ENCODE data around the gene SULT1E1.

DNA sequence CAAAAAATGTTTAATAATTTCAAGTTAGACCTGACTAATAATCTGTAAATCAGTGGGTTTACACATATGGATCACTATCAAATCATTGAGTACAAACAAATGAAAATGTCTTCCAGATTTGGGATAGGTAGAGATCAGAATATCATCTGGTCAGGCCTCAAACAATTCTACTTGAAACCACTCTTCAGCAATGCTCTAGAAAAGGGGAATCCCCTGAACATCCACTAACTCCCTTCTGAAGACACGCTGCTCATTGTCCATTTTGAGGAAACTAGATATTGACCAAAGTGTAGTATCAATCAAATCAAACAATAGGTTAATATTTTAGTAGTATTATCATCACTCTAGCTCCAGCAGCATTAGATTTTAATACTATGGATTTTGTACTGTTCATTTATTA, 46.3 kb downstream of the SULT1E1 start:
- TF ChIP-seq, protein P1, sequence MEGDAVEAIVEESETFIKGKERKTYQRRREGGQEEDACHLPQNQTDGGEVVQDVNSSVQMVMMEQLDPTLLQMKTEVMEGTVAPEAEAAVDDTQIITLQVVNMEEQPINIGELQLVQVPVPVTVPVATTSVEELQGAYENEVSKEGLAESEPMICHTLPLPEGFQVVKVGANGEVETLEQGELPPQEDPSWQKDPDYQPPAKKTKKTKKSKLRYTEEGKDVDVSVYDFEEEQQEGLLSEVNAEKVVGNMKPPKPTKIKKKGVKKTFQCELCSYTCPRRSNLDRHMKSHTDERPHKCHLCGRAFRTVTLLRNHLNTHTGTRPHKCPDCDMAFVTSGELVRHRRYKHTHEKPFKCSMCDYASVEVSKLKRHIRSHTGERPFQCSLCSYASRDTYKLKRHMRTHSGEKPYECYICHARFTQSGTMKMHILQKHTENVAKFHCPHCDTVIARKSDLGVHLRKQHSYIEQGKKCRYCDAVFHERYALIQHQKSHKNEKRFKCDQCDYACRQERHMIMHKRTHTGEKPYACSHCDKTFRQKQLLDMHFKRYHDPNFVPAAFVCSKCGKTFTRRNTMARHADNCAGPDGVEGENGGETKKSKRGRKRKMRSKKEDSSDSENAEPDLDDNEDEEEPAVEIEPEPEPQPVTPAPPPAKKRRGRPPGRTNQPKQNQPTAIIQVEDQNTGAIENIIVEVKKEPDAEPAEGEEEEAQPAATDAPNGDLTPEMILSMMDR (conservative IDR thresholded peaks at IDR 0.05 in 1 of 2, IDR thresholded peaks at IDR 0.05 in 1 of 2; ENCODE audit: low read depth in 1 of 2, low read length in 2 of 2): no peak
- TF ChIP-seq EZH2 (IDR thresholded peaks at IDR 0.05; ENCODE audit: low read length, missing control alignments): no peak
